GM06990 (cell line): ENCODE results near the gene DNAAF6.
"Not testable (repeated sequence)": the region's sequence is repeated elsewhere in the genome, so short reads cannot be mapped to it uniquely, and the experiment has no call there.

Source experiments
- DNase-seq: peaks from one replicate; pipeline ENCODE4 v3.0.0-alpha.2; 2011; ENCODE audit not compliant: insufficient read length; ENCODE audit errors: extremely low read depth
- H3K27me3 ChIP-seq: replicated peaks from 2 replicates; pipeline ENCODE4 v1.6.0; 2011; ENCODE audit warnings: low read length; ENCODE audit not compliant: control insufficient read depth, insufficient read depth
- H3K36me3 ChIP-seq: 2 replicates; pipeline ENCODE4 v1.5.1; 2011; ENCODE audit warnings: low read length; ENCODE audit not compliant: control insufficient read depth, insufficient read depth
- H3K4me3 ChIP-seq: replicated peaks from 2 replicates; pipeline ENCODE4 v1.5.1; 2011; ENCODE audit warnings: low read depth, mild to moderate bottlenecking, control low read depth, low read length
- CTCF ChIP-seq: IDR thresholded peaks from 2 replicates; pipeline ENCODE4 v1.5.1; 2011; ENCODE audit warnings: low read length, control low read depth, mild to moderate bottlenecking, inconsistent platforms; ENCODE audit not compliant: insufficient read depth, poor library complexity, severe bottlenecking

DNAAF6 gene

GRCh38 chrX:107205770-107206696 lies at the start of gene DNAAF6, which contains the start of gene NUP62CL:
Gene DNAAF6, plus strand, starts transcription at chrX:107206611. Its CDS starts 6,265 bp downstream, at chrX:107212876.
Gene NUP62CL, minus strand, starts transcription at chrX:107206433. Its CDS starts 31,287 bp downstream, at chrX:107175146.
- no peaks in the 10 kb centered on the region for H3K27me3 ChIP-seq
- H3K4me3 ChIP-seq: peak within 1 kb of the TSS; percentile 74
- no peaks in the 10 kb centered on the region for H3K36me3 ChIP-seq
- no peak for TF ChIP-seq CTCF
- DNase-seq: peak; percentile 55

DNA sequence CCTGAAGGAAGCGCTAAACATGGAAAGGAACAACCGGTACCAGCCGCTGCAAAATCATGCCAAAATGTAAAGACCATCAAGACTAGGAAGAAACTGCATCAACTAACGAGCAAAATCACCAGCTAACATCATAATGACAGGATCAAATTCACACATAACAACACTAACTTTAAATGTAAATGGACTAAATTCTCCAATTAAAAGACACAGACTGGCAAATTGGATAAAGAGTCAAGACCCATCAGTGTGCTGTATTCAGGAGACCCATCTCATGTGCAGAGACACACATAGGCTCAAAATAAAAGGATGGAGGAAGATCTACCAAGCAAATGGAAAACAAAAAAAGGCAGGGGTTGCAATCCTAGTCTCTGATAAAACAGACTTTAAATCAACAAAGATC lies 48.8 kb upstream of the DNAAF6 start:
- H3K4me3 ChIP-seq, DNase-seq: not testable (repeated sequence)

GRCh38 chrX:107167163-107167921 lies 39.1 kb upstream of the DNAAF6 start:
- TF ChIP-seq CTCF: no peak
- Histone ChIP-seq H3K27me3 (no peaks in the 10 kb centered on the region), H3K4me3 (no peak overlapping the region), H3K36me3 (no peaks in the 10 kb centered on the region)
- no peak for DNase-seq

More for the DNA sequence above, 48.8 kb upstream of the DNAAF6 start:
- H3K27me3 ChIP-seq, H3K36me3 ChIP-seq: not testable (repeated sequence)

DNA sequence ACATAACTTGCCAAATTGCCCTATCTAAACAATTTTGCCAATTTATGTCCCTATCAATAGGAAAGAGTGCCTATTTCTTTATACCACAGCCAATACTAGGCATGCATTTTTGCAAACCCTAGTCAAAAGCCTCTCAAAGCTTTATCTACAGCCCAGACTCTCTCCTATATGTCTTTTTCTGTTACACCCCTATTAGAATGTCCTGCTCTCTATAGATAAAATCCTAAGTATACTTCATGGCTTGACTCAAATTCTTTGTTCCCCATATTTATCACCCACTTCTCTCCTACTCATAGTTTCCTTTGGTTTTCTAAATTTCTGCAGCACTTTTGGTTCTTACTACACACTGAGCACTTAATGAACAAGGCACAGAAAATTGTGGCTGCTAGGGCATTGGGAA lies 38.2 kb upstream of the DNAAF6 start:
- no peaks in the 10 kb centered on the region for H3K27me3 ChIP-seq
- no peaks in the 10 kb centered on the region for H3K36me3 ChIP-seq
- no peak overlapping the region for H3K4me3 ChIP-seq
- DNase-seq: no peak
- TF ChIP-seq CTCF: no peak

DNA sequence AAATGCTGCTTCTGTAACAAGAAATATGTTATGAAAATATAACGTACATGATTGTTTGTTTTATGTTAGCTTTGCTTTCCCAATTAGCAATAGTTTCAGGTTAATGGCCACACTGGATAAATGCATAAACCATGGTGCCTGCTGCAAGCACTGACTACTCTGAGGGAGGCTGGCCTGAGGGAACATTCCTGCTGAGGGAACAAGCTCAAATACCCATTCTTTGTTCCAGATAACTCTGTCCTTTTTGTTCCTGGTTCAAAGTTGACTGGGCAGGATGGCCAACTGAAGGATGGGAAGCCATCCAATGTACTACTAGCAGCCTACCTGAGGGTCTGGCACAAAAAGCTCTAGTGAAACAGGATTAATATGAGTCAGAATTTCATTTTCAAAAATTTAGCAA lies 37.7 kb upstream of the DNAAF6 start:
- H3K4me3 ChIP-seq: no peak overlapping the region
- no peak for TF ChIP-seq CTCF
- no peaks in the 10 kb centered on the region for H3K27me3 ChIP-seq
- no peaks in the 10 kb centered on the region for H3K36me3 ChIP-seq
- DNase-seq: no peak

GRCh38 chrX:107171369-107172102 lies 34.9 kb upstream of the DNAAF6 start:
- Histone ChIP-seq H3K4me3 (no peak overlapping the region), H3K36me3 (no peaks in the 10 kb centered on the region), H3K27me3 (no peaks in the 10 kb centered on the region)
- DNase-seq: no peak
- no peak for TF ChIP-seq CTCF
